Stimulated activated CD8-positive, alpha-beta memory T cell treated with anti-CD3 and anti-CD28 coated beads, Interleukin-2, amount 100 ng/mL, for 1 hour (primary cell): ENCODE data around the gene SLC39A13.

Source experiments
- DNase-seq, 2 donors: peaks; one replicate each; pipeline ENCODE4 v3.0.0-alpha.2; 2020; ENCODE audit warnings: low read depth in 2 of 2

Gene SLC39A13

DNA sequence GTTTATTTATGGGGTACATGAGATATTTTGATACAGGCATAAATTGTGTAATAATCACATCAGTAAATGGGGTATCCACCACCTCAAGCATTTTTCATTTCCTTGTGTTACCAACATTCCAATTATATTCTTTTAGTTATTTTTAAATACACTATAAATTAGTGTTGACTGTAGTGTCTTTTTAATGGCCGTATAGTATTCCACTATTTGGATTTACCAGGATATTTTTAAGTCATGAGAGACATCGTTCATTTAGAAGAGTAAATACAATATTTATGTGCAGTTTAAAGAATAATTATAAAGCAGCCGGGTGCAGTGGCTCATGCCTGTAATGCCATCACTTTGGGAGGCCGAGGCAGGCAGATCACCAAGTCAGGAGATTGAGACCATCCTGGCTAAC is 23.9 kb upstream of the SLC39A13 start:
- no peak for DNase-seq

GRCh38 chr11:47387944-47388696 is 20.3 kb upstream of the SLC39A13 start:
- no peak for DNase-seq

DNA sequence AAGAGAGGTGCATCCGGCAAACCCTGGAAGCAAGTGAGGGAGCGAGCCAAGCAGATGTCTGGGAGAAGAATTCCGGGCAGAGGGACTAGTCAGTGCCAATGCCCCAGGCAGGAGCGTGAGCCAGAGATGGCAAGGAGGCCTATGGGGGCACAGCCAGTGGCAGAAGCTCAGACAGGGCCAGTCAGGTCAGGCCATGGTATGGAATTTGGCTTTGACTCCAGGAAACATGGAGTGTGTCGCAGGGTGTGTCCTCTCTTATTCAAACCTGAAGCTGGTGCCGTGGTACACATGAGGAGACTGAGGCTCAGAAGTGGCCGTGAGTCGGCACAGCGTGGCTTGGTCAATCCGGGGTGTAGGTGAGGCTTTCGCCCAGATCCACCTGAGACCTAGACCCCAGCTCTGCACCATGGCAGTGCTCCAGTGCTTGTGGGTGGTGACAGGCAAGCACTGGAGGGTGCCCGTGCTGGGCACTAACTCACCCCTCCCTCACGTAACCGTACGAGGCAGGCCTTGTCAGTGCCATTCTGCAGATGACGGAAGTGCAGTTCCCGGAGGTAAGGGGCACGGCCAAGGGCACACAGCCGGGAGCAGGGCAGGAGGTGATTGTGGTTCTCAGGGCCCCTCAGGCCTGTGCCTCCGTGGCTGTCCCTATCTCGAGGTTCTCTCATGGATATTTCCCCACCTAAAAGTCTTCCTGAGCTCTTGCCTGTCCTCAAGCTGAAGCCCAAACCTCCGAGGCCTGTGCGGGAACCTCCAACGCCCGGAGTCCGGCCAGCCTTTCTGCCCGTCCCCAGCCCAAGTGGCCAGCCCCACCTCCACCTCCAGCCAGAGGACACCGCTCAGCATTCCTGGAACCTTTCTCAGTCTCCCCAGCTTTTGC is 19.5 kb upstream of the SLC39A13 start:
- no peak for DNase-seq

- no peak for DNase-seq
Measured at GRCh38 chr11:47389577-47390421, 18.6 kb upstream of the SLC39A13 start.

- DNase-seq: no peak
Measured at GRCh38 chr11:47390422-47390760, 18.0 kb upstream of the SLC39A13 start.

DNA sequence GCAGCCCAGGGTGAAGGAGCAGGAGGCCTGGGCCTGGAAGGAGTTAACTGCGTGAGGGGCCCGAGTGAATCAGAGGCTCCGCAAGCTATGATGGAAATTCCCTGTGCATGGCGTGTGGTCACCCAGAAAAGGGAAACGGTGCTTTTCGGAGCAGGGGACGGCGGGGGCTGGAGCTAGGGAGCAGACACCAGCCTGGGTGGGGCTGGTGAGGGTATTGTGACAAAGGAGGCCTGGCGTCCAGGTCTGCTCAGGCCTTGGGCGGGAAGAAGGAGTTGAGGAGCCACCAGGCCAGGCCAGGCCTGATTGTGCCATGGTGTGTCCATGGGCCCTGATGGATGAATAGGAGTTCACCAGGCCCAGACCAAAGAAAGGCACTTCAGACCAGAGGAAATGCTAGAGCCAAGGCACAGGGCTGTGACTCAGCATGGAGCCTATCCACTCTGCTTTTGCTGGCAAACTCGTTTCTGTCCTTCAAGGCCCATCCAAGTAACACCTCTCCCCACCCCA is 17.3 kb upstream of the SLC39A13 start:
- no peak for DNase-seq

DNA sequence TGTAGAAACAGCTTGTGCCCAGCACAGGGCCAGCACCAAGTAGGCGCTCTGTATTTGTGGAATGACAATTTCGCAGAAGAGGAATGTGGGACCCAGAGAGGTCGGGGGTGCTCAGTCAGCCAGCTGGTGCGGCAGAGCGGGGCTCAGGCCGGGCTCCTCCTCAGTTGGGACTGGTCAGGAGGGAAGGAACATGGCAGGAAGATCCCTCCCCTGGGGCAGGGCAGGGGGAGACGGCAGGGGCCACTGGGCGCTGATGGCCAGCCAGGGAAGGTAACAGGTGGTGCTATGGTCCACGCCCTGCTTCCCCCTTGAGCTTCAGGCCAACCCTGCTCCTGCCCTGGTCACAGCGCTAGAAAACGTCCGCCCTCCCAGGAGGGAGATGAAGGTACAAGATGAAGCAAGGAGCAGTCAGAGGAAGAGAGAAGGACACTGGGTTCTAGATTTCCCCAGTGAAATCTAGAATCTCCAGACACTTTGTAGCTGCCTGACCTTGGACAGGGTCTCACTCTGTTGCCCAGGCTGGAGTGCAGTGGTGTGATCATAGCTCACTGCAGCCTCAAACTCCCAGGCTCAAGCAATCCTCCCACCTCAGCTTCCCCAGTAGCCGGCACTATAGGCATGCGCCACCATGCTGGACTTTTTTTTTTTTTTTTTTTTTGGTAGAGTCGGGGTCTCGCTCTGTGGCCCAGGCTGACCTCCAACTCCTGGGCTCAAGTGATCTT is 16.5 kb upstream of the SLC39A13 start:
- no peak for DNase-seq

- no peak for DNase-seq
Measured at GRCh38 chr11:47392546-47393162, 15.7 kb upstream of the SLC39A13 start.

GRCh38 chr11:47393163-47394049 is 15.0 kb upstream of the SLC39A13 start:
- no peak for DNase-seq

GRCh38 chr11:47394050-47394321 is 14.4 kb upstream of the SLC39A13 start:
- no peak for DNase-seq

GRCh38 chr11:47394322-47395222 is 13.8 kb upstream of the SLC39A13 start:
- DNase-seq: peak; percentile 24 to 39

DNA sequence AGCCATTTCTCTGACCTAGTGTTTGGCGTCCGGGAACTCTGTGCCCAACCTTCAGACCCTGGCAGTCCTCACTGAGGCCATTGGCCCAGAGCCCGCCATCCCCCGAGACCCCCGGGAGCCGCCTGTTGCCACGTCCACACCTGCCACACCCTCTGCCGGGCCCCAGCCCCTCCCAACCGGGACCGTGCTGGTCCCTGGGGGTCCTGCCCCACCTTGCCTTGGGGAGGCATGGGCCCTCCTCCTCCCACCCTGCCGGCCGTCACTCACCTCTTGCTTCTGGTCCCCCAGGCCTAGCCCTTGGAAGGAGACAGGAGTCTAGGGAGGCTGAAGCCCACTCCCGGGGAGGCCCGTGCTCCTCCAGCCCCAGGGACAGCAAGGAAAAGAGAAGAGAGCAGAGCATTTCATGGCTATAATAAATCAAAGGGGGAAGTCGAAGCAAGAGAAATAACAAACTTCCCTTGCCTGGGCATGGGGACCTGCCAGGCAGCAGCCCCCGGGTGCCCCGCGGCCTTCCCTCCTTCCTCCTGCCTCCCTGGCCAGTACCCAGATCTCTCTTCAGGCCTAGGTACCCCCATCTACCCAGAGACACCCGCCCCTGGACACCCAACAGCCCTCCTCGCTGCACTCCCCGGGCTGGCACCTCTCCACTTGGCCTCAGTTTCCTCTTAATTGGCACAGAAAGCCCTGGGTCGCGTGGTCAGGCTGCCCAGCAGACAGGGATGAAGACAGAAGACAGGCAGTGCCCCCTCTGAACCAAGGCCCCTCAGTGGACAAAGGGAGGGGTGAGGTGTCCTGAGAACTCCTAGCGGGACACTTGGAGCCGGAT is 13.0 kb upstream of the SLC39A13 start:
- no peak for DNase-seq

DNA sequence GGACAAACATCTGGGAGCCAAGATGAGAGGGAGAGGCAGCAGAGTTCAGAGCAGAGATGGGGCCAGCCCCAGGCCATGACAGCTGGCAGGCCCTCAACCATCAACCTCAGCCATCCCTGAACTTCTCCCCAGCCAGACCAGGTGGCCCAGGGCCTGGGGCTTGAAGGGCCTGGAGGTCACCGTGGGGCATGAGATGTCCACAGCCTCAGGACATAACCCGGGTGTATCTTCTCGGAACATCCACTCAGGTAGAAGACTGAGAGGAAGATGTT is 12.4 kb upstream of the SLC39A13 start:
- no peak for DNase-seq

DNA sequence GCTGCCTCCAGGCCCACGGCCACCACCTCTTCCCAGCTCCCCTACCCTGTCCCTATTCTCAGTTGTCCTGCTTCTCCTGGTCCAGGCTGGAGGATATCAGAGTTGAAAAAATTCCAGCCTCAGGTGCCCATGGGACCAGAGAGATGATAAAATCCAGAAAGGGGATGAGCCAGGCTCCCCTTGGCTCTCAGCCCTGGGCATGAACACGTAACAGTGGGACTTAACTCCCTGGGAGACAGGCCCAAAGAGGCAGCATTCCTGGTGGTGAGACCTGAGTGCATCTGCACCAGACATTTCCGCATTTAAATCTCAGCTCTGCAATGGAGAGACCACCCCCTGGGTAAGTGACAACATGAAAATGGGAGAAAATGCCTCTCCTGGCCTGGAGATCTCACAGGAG is 10.4 kb upstream of the SLC39A13 start:
- DNase-seq: no peak

GRCh38 chr11:47398551-47398950 is 9.8 kb upstream of the SLC39A13 start:
- DNase-seq: no peak

DNA sequence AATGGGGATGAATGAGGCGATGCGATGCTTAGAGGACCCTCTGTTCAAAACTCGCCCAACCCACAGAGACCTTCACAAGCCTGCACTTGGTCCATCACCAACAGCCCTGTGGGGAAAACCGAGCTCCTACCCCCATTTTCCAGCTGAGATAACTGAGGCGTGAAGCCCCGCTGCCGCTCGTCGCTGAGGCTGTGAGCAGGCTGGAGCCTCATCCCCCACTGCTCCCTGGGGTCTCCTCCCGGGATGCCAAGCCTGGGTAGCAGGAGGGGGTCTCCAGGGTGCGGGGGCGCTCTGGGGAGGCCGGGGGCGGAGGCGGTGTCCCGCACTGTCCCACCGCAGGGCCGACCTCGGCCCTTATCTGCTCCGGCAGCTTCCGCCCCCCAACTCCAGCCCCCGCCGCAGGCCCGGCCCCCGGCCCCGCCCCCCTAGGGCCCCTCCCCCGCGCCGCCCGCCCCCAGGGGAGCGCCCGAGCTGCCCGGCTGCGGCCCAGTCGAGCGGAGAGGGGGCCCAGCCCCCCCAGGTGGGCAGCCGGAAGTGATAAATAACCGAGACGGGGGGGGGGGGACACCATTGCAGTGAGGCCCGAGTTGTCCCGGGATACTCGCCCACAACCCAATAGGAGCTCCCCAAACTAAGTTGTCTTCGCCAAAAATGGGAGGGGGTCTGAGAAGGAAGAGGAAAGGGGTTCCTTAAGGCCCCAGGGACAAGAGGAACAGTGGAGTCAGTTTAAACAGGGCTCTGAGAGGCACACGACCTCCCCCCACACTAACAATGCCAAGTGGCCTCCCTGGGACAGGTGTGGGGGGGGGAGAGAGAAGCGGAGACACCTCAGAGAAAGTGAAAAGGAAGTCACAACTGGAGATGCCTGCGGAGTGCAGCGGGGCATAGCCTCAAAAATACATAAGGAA is 8.3 kb upstream of the SLC39A13 start:
- no peak for DNase-seq

GRCh38 chr11:47400768-47401279 is 7.6 kb upstream of the SLC39A13 start:
- DNase-seq: no peak
